Osteocyte (in vitro differentiated cells): ENCODE data around the gene GPC3. TPM values are rescaled to one million over a fixed set of nuclear protein-coding genes. Genes with fewer than 3 reads are reported as not detected.
A peak's percentile ranks its signal among the peaks of the same experiment; 100 is the strongest.

Source experiments
- DNase-seq: peaks from one replicate; pipeline ENCODE4 v3.0.0; 2021; ENCODE audit warnings: mixed read lengths; ENCODE audit not compliant: unreplicated experiment; ENCODE audit errors: extremely low spot score
- H3K27ac Mint-ChIP-seq: one replicate; pipeline ENCODE4 v1.8.0; 2021; ENCODE audit warnings: mild to moderate bottlenecking, mixed read lengths; ENCODE audit not compliant: unreplicated experiment
- H3K27me3 Mint-ChIP-seq: one replicate; pipeline ENCODE4 v1.8.0; 2021; ENCODE audit warnings: mixed read lengths; ENCODE audit not compliant: unreplicated experiment
- H3K36me3 Mint-ChIP-seq: one replicate; pipeline ENCODE4 v1.8.0; 2021; ENCODE audit warnings: mixed read lengths; ENCODE audit not compliant: unreplicated experiment
- H3K4me1 Mint-ChIP-seq: one replicate; pipeline ENCODE4 v1.8.0; 2021; ENCODE audit warnings: mixed read lengths; ENCODE audit not compliant: unreplicated experiment
- H3K4me3 Mint-ChIP-seq: one replicate; pipeline ENCODE4 v1.8.0; 2021; ENCODE audit warnings: mild to moderate bottlenecking, moderate library complexity, mixed read lengths; ENCODE audit not compliant: unreplicated experiment
- H3K9me3 Mint-ChIP-seq: one replicate; pipeline ENCODE4 v1.8.0; 2021; ENCODE audit warnings: mixed read lengths; ENCODE audit not compliant: unreplicated experiment
- CTCF ChIP-seq: fragments of 200-600 bp; sonication (generic); IDR thresholded peaks from 2 replicates; pipeline ENCODE4 v1.5.0; 2021; ENCODE audit warnings: antibody characterized with exemption, mild to moderate bottlenecking, moderate library complexity
- total RNA-seq: library from RNA; stranded (reverse); gene quantifications from 2 replicates; pipeline ENCODE4 v1.2.1, GENCODE V29; 2021

Gene GPC3
- total RNA-seq, 1 donor from 2014 or later, result 19.6 TPM

- H3K36me3 Mint-ChIP-seq, result no peaks in the 10 kb centered on the region
- no peaks in the 10 kb centered on the region for H3K27me3 Mint-ChIP-seq
- no peak for DNase-seq
- no peaks in the 10 kb centered on the region for H3K4me1 Mint-ChIP-seq
- no peak overlapping the region for H3K27ac Mint-ChIP-seq
- H3K4me3 Mint-ChIP-seq, result no peak overlapping the region
- no peaks in the 10 kb centered on the region for H3K9me3 Mint-ChIP-seq
- TF ChIP-seq CTCF, result no peak
These were observed 127.6 kb downstream of the GPC3 start for GRCh38 chrX:133857640-133858269.

DNA sequence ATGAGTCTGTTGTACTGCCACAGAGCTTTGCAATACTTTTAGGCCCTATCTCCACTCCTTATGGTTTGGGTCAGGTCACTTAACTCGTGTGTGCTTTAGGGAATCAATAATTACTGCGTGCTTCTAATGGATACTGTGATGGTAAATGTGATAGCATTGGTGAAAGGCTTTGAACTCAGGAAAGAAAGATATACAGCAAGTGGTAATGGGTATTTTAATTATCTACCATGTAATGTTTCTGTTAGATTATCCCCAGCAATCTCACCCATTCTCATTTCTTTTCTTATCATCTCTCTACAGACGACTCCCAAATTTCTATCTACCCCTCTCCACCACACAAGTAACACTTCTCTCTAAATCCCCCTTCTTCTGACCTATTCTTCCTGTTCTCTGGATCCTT, 128.6 kb downstream of the GPC3 start:
- H3K4me1 Mint-ChIP-seq, result no peaks in the 10 kb centered on the region
- no peak overlapping the region for H3K4me3 Mint-ChIP-seq
- H3K9me3 Mint-ChIP-seq, result no peaks in the 10 kb centered on the region
- no peak overlapping the region for H3K27ac Mint-ChIP-seq
- H3K27me3 Mint-ChIP-seq, result no peaks in the 10 kb centered on the region
- no peak for TF ChIP-seq CTCF
- H3K36me3 Mint-ChIP-seq, result no peaks in the 10 kb centered on the region
- no peak for DNase-seq

DNA sequence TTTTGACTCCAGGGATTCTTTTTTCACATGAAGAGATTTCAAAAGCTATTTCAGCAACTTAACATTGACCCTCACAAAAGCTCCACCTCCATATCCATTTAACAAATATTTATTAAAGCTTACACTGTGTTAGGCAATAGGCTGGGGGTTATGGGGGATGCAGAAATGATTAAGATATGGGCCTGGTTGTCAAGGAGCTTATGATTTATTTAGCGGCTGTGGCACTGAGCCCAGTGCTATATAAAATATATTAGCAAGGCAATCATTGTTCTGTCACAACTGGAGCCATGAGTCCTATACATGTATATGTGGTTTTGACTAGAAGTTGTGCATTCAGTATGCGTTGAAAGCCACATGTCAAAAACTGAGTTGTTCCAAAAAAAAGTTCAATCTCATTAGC, 131.1 kb downstream of the GPC3 start:
- H3K27me3 Mint-ChIP-seq, result no peaks in the 10 kb centered on the region
- H3K9me3 Mint-ChIP-seq, result no peaks in the 10 kb centered on the region
- H3K4me1 Mint-ChIP-seq, result peaks cover 2% of the 10 kb centered on the region
- no peak overlapping the region for H3K4me3 Mint-ChIP-seq
- DNase-seq, result no peak
- no peak for TF ChIP-seq CTCF
- H3K36me3 Mint-ChIP-seq, result no peaks in the 10 kb centered on the region
- H3K27ac Mint-ChIP-seq, result no peak overlapping the region

GRCh38 chrX:133852837-133853356, 132.5 kb downstream of the GPC3 start:
- Mint-ChIP-seq H3K27ac (no peak overlapping the region), H3K4me1 (peaks cover 6% of the 10 kb centered on the region)

More at GRCh38 chrX:133852837-133853356, 132.5 kb downstream of the GPC3 start:
- Mint-ChIP-seq H3K4me3 (no peak overlapping the region), H3K27me3 (no peaks in the 10 kb centered on the region), H3K36me3 (no peaks in the 10 kb centered on the region), H3K9me3 (no peaks in the 10 kb centered on the region)
- TF ChIP-seq CTCF, result peak; percentile 38
- DNase-seq, result no peak
